H1 (cell line): Measurements from ENCODE around the gene HOMER1. TPM values are rescaled to one million over a fixed set of nuclear protein-coding genes. Genes with fewer than 3 reads are reported as not detected.

Source experiments
- CTCF ChIA-PET: fragments of 300-600 bp; sonication (Branson Sonifier 250); formaldehyde crosslinking; loops from one replicate; lab custom pipeline; 2021; ENCODE audit not compliant: partially characterized antibody; lab: Charles Lee
- POLR2A ChIA-PET: fragments of 300-600 bp; sonication (Branson Sonifier 250); formaldehyde crosslinking; loops from one replicate; lab custom pipeline; 2021; ENCODE audit warnings: inconsistent platforms; ENCODE audit not compliant: partially characterized antibody; lab: Charles Lee
- DNase-seq, 2 experiments: peaks; one replicate each; pipeline versions ENCODE4 v3.0.0 to v3.0.0-alpha.2; 2010 to 2022; ENCODE audit warnings: low spot score in 2 of 2, low read depth in 1 of 2, mixed read lengths in 1 of 2
- FAIRE-seq: peaks from 2 replicates; lab custom pipeline; 2011; peaks lifted over from hg19 to GRCh38; lab: Jason Lieb, UNC
- H2AFZ ChIP-seq: 2 replicates; pipeline ENCODE4 v1.8.1; 2012; ENCODE audit warnings: low read length, inconsistent platforms
- H2AK5ac ChIP-seq: 2 replicates; pipeline ENCODE4 v1.6.1; 2013; ENCODE audit warnings: low read depth, low read length
- H2BK120ac ChIP-seq: replicated peaks from 2 replicates; pipeline ENCODE3; 2013; ENCODE audit warnings: low read depth, low read length, inconsistent platforms
- H2BK12ac ChIP-seq: 2 replicates; pipeline ENCODE4 v1.6.1; 2013; ENCODE audit warnings: low read depth, low read length
- H2BK15ac ChIP-seq: 2 replicates; pipeline ENCODE4 v1.6.1; 2013; ENCODE audit warnings: low read length
- H2BK20ac ChIP-seq: 2 replicates; pipeline ENCODE4 v1.6.1; 2013; ENCODE audit warnings: low read length
- H2BK5ac ChIP-seq: 2 replicates; pipeline ENCODE4 v1.6.1; 2013; ENCODE audit warnings: low read depth, low read length
- H3K14ac ChIP-seq: 2 replicates; pipeline ENCODE4 v1.6.1; 2013; ENCODE audit warnings: inconsistent platforms; ENCODE audit not compliant: insufficient read length
- H3K18ac ChIP-seq: 2 replicates; pipeline ENCODE4 v1.6.1; 2013; ENCODE audit warnings: low read length; ENCODE audit errors: extremely low read depth
- H3K23ac ChIP-seq: 2 replicates; pipeline ENCODE4 v1.6.1; 2013; ENCODE audit warnings: inconsistent platforms; ENCODE audit not compliant: insufficient read length
- H3K23me2 ChIP-seq: 2 replicates; pipeline ENCODE4 v1.6.1; 2013; ENCODE audit warnings: low read depth, low read length
- H3K27ac ChIP-seq: 2 replicates; pipeline ENCODE4 v1.6.1; 2011; ENCODE audit warnings: low read depth, low read length, inconsistent platforms
- H3K27me3 ChIP-seq, 4 experiments: replicated peaks in 1 of 4; 1 replicate in 1 of 4; 2 replicates in 3 of 4; pipeline versions ENCODE4 v1.6.1 to v1.8.1; 2011 to 2013; ENCODE audit warnings: low read length in 3 of 4, mild to moderate bottlenecking in 3 of 4, inconsistent platforms in 2 of 4, mixed read lengths in 2 of 4, moderate library complexity in 1 of 4; ENCODE audit not compliant: control insufficient read depth in 3 of 4, insufficient read depth in 3 of 4; ENCODE audit errors: extremely low read depth in 1 of 4
- H3K36me3 ChIP-seq, 4 experiments: 2 replicates each; pipeline versions ENCODE4 v1.6.1 to v1.8.1; 2011 to 2013; ENCODE audit warnings: mild to moderate bottlenecking in 4 of 4, low read length in 3 of 4, moderate library complexity in 2 of 4, control low read depth in 1 of 4, inconsistent platforms in 1 of 4; ENCODE audit not compliant: insufficient read depth in 4 of 4, control insufficient read depth in 2 of 4
- H3K4ac ChIP-seq: replicated peaks from 2 replicates; pipeline ENCODE3; 2013; ENCODE audit warnings: low read length, low read depth, mixed read lengths, inconsistent platforms; ENCODE audit not compliant: insufficient read length
- H3K4me1 ChIP-seq, 4 experiments: replicated peaks in 1 of 4; 1 replicate in 1 of 4; 2 replicates in 3 of 4; pipeline versions ENCODE4 v1.6.1 to v1.8.1; 2011 to 2013; ENCODE audit warnings: low read length in 3 of 4, inconsistent platforms in 2 of 4, mixed read lengths in 1 of 4; ENCODE audit not compliant: insufficient read depth in 4 of 4, control insufficient read depth in 3 of 4
- H3K4me2 ChIP-seq, 2 experiments: 2 replicates each; pipeline versions ENCODE4 v1.6.1 to v1.8.1; 2011 to 2013; ENCODE audit warnings: low read depth in 2 of 2, low read length in 2 of 2, control low read depth in 1 of 2, inconsistent platforms in 1 of 2, mild to moderate bottlenecking in 1 of 2; ENCODE audit not compliant: insufficient read depth in 1 of 2
- H3K4me3 ChIP-seq, 4 experiments: fragments of 200-600, 300-600 bp in 1 of 4; sonication (generic), shearing (Covaris generic), sonication (Bioruptor Twin) in 1 of 4; 2 replicates each; pipeline versions ENCODE4 v1.5.1 to v1.8.1; 2011 to 2016; ENCODE audit warnings: low read length in 4 of 4, low read depth in 3 of 4, control low read depth in 2 of 4, inconsistent platforms in 2 of 4, mild to moderate bottlenecking in 2 of 4, mixed read lengths in 1 of 4, moderate library complexity in 1 of 4; ENCODE audit not compliant: insufficient read depth in 2 of 4; ENCODE audit errors: extremely low read depth in 1 of 4
- H3K56ac ChIP-seq: replicated peaks from 2 replicates; pipeline ENCODE3; 2013; ENCODE audit warnings: low read depth, mild to moderate bottlenecking, mixed read lengths, low read length, inconsistent platforms; ENCODE audit not compliant: insufficient read length
- H3K79me1 ChIP-seq: 2 replicates; pipeline ENCODE4 v1.6.1; 2013; ENCODE audit warnings: low read depth, low read length, control low read depth
- H3K79me2 ChIP-seq, 2 experiments: 2 replicates each; pipeline versions ENCODE4 v1.6.1 to v1.8.1; 2012 to 2013; ENCODE audit warnings: low read length in 2 of 2, mild to moderate bottlenecking in 2 of 2, inconsistent platforms in 1 of 2; ENCODE audit not compliant: insufficient read depth in 2 of 2, control insufficient read depth in 1 of 2
- H3K9ac ChIP-seq, 4 experiments: replicated peaks in 1 of 4; 1 replicate in 1 of 4; 2 replicates in 3 of 4; pipeline versions ENCODE4 v1.6.1 to v1.8.1; 2011 to 2013; ENCODE audit warnings: low read depth in 3 of 4, low read length in 3 of 4, control low read depth in 2 of 4, mild to moderate bottlenecking in 2 of 4, moderate library complexity in 2 of 4, inconsistent platforms in 1 of 4; ENCODE audit errors: extremely low read depth in 1 of 4
- H3K9me3 ChIP-seq, 2 experiments: 2 replicates each; pipeline versions ENCODE4 v1.6.1 to v1.8.1; 2012 to 2013; ENCODE audit warnings: mild to moderate bottlenecking in 2 of 2, moderate library complexity in 2 of 2, control low read depth in 1 of 2, inconsistent platforms in 1 of 2, low read depth in 1 of 2, low read length in 1 of 2, mixed read lengths in 1 of 2; ENCODE audit not compliant: insufficient read depth in 2 of 2
- H4K20me1 ChIP-seq, 2 experiments: replicated peaks in 1 of 2; 2 replicates each; pipeline versions ENCODE3 to v1.8.1; 2011 to 2013; ENCODE audit warnings: inconsistent platforms in 2 of 2, low read length in 2 of 2, mild to moderate bottlenecking in 1 of 2; ENCODE audit not compliant: insufficient read depth in 2 of 2, control insufficient read depth in 1 of 2
- H4K5ac ChIP-seq: 2 replicates; pipeline ENCODE4 v1.6.1; 2013; ENCODE audit warnings: low read length, low read depth, mixed read lengths, inconsistent platforms; ENCODE audit not compliant: insufficient read length
- H4K8ac ChIP-seq: 2 replicates; pipeline ENCODE4 v1.8.0; 2013; ENCODE audit warnings: mild to moderate bottlenecking, moderate library complexity, low read length, inconsistent platforms; ENCODE audit not compliant: insufficient read depth; ENCODE audit errors: extremely low read depth
- H4K91ac ChIP-seq: replicated peaks from 2 replicates; pipeline ENCODE3; 2013; ENCODE audit warnings: low read length, mixed read lengths, inconsistent platforms; ENCODE audit not compliant: insufficient read length
- CREB1 ChIP-seq: IDR thresholded peaks from 2 replicates; pipeline ENCODE4 v1.6.1; 2012; ENCODE audit warnings: inconsistent platforms
- HDAC6 ChIP-seq: IDR thresholded peaks from one replicate; pipeline ENCODE4 v1.7.1; 2012; ENCODE audit warnings: low read depth, mild to moderate bottlenecking, inconsistent platforms, low read length, moderate library complexity
- JUN ChIP-seq: IDR thresholded peaks from 2 replicates; pipeline ENCODE4 v1.6.1; 2011; ENCODE audit warnings: low read depth, mild to moderate bottlenecking, improper control_type of control experiment, low read length
- NRF1 ChIP-seq: IDR thresholded peaks from 2 replicates; pipeline ENCODE4 v1.6.1; 2011; ENCODE audit warnings: mild to moderate bottlenecking, low read depth, low read length, improper control_type of control experiment
- POU5F1 ChIP-seq: IDR thresholded peaks from 2 replicates; pipeline ENCODE4 v1.6.1; 2011; ENCODE audit warnings: low read depth, mild to moderate bottlenecking, low read length, moderate library complexity
- RXRA ChIP-seq: IDR thresholded peaks from 2 replicates; pipeline ENCODE4 v1.6.1; 2011; ENCODE audit warnings: low read depth, mild to moderate bottlenecking, low read length, moderate library complexity; ENCODE audit not compliant: insufficient read depth
- WGBS, 2 experiments: shearing (Covaris generic) in 1 of 2; methylation state at CpG; one replicate each; pipeline versions ENCODE4 v1.1.6 to v1.1.7; 2013 to 2015; ENCODE audit warnings: low lambda C conversion rate in 2 of 2, mixed read lengths in 2 of 2, inconsistent platforms in 1 of 2, low coverage in 1 of 2, missing lambda C conversion rate in 1 of 2; ENCODE audit not compliant: insufficient replicate concordance in 2 of 2, insufficient coverage in 1 of 2, insufficient read length in 1 of 2; ENCODE audit errors: extremely low coverage in 1 of 2, missing lambda C conversion rate in 1 of 2; 5-methylcytosine and 5-hydroxymethylcytosine counted together
- polyA plus RNA-seq, 7 experiments: library from polyadenylated mRNA; depleted of rRNA in 3 of 7; stranded (reverse) in 5 of 7; unstranded in 2 of 7; fragments of >200 nt in 5 of 7; fragments of 200-250 nt in 2 of 7; gene quantifications; 1 replicate in 5 of 7; 2 replicates in 1 of 7; 4 replicates in 1 of 7; pipeline versions ENCODE4 v1.2.1 to v1.2.3, GENCODE V29; 2011 to 2013; ENCODE audit warnings: missing spikeins in 2 of 7, mixed read lengths in 2 of 7
- total RNA-seq: library from RNA; stranded (reverse); fragmentation: NEBNext Ultra II Directional; extraction: Animal tissue kit (Norgen Biotek cat#: 25700); gene quantifications from 2 replicates; pipeline ENCODE4 v1.2.1, GENCODE V29; 2021

The HOMER1 gene
- total and polyA plus RNA-seq, 2 of the 8 experiments (the other 6 are each of a cell fraction or from before 2014, with no cell fraction given) = 6.4 to 57.9 TPM

DNA sequence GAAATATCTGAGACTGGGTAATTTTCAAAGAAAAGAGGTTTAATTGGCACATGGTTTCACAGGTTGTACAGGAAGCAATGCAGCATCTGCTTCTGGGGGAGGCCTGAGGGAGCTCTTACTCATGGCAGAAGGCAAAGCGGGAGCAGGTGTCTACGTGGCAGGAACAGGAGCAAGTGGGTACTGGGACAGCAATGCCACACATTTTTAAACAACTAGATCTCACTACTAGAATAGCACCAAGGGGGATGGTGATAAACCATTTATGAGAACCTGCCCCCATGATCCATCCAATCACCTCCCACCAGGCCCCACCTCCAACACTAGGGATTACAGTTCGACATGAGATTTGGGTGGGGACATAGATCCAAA is 47.6 kb upstream of the HOMER1 start:
- no peak overlapping the region for H2BK12ac ChIP-seq
- H2AFZ ChIP-seq = no peak overlapping the region
- no peak overlapping the region for H2BK15ac ChIP-seq
- no peaks in the 10 kb centered on the region for H3K79me2 ChIP-seq
- H3K18ac ChIP-seq = no peak overlapping the region
- H3K23ac ChIP-seq = no peak overlapping the region
- no peak overlapping the region for H3K4ac ChIP-seq
- no peaks in the 10 kb centered on the region for H3K79me1 ChIP-seq
- H2AK5ac ChIP-seq = no peak overlapping the region
- H3K4me2 ChIP-seq = 0 out of 4 replicates have a peak overlapping the region, but pooled peaks of 1 of the 2 experiments have one; percentile 18
- ChIA-PET POLR2A (no interaction called here), CTCF (no interaction called here)
- no peak overlapping the region for H2BK20ac ChIP-seq
- no peak overlapping the region for H3K9ac ChIP-seq
- no peak for DNase-seq
- no peak for FAIRE-seq
- no peak overlapping the region for H3K56ac ChIP-seq
- no peak overlapping the region for H4K8ac ChIP-seq
- no peaks in the 10 kb centered on the region for H4K20me1 ChIP-seq
- H3K23me2 ChIP-seq = no peaks in the 10 kb centered on the region
- no peak overlapping the region for H3K4me3 ChIP-seq
- H3K27me3 ChIP-seq = no peaks in the 10 kb centered on the region
- no peak overlapping the region for H3K14ac ChIP-seq
- no peaks in the 10 kb centered on the region for H3K9me3 ChIP-seq
- no peak overlapping the region for H2BK5ac ChIP-seq
- no peak overlapping the region for H4K5ac ChIP-seq
- no peaks in the 10 kb centered on the region for H3K36me3 ChIP-seq
- peaks cover 0 to 5% (median 0%) of the 10 kb centered on the region in 4 experiments; a peak in 1 of 7 replicates for H3K4me1 ChIP-seq
- no peak overlapping the region for H3K27ac ChIP-seq
- no peak overlapping the region for H4K91ac ChIP-seq
- WGBS, 2 experiments = 86% methylated on average over 3 of the region's 3 CpGs; no CpG with 5 or more reads in 1 of the 2 experiments
- no peak overlapping the region for H2BK120ac ChIP-seq
- TF ChIP-seq CREB1 (no peak), JUN (no peak), NRF1 (no peak), POU5F1 (no peak), RXRA (no peak), HDAC6 (no peak)
